Adrenal gland (tissue), 12 donors: ENCODE results near the gene SERINC4. TPM values are rescaled to one million over a fixed set of nuclear protein-coding genes. Genes with fewer than 3 reads are reported as not detected.
A peak's percentile ranks its signal among the peaks of the same experiment; 100 is the strongest.

Experiments
- DNase-seq, 7 donors: peaks; one replicate each; pipeline ENCODE4 v3.0.0-alpha.2; 2019 to 2020
- H3K27ac ChIP-seq, 5 donors: fragments of 200-600 bp; sonication (generic) in 4 of 5; 1 replicate in 3 of 5; 2 replicates in 2 of 5; pipeline versions ENCODE4 v1.5.1 to v1.8.0; 2016 to 2020; ENCODE audit warnings: mild to moderate bottlenecking in 1 of 5
- H3K27me3 ChIP-seq: fragments of 200-600 bp; 2 replicates; pipeline ENCODE4 v1.8.0; 2021
- H3K36me3 ChIP-seq, 2 donors: fragments of 200-600 bp; replicated peaks in 1 of 2; 1 replicate in 1 of 2; 2 replicates in 1 of 2; pipeline versions ENCODE4 v1.5.1 to v1.8.0; 2018 to 2022
- H3K4me1 ChIP-seq, 2 donors: fragments of 200-600 bp; replicated peaks in 1 of 2; 1 replicate in 1 of 2; 2 replicates in 1 of 2; pipeline versions ENCODE4 v1.5.1 to v1.8.0; 2018 to 2021
- H3K4me3 ChIP-seq, 4 donors: fragments of 200-600 bp; sonication (generic) in 3 of 4; one replicate each; pipeline ENCODE4 v1.5.1; 2016 to 2018
- H3K9me3 ChIP-seq, 3 donors: fragments of 200-600 bp; sonication (generic) in 1 of 3; replicated peaks in 1 of 3; 1 replicate in 2 of 3; 2 replicates in 1 of 3; pipeline versions ENCODE4 v1.5.1 to v1.8.0; 2016 to 2021
- POLR2A ChIP-seq, 2 donors: fragments of 450-650 bp; IDR thresholded peaks; one replicate each; pipeline ENCODE4 v1.6.1; 2017; ENCODE audit warnings: antibody characterized with exemption in 2 of 2, mild to moderate bottlenecking in 2 of 2, moderate library complexity in 1 of 2
- WGBS, 4 donors: extraction: QIAGEN DNeasy Blood & Tissue Kit in 2 of 4; methylation state at CpG; one replicate each; pipeline versions ENCODE4 v1.1.5 to v1.1.7; 2013 to 2017; 5-methylcytosine and 5-hydroxymethylcytosine counted together
- intact Hi-C, 2 donors: fragments of 100-400 bp; cut with DNase I; formaldehyde crosslinking; loops; one replicate each; pipeline versions ENCODE4 v1.14.1 to v1.15.0; 2022 to 2023
- polyA plus RNA-seq, 3 donors: library from polyadenylated mRNA; stranded (reverse); fragments of 200-250 nt in 2 of 3; fragments of 350-450 nt in 1 of 3; fragmentation: Illumina TruSeq in 1 of 3; extraction: RNeasy Lipid Tissue Mini Kit (QIAGEN cat#74804) in 1 of 3; gene quantifications; one replicate each; pipeline ENCODE4 v1.2.3, GENCODE V29; 2013 to 2014
- total RNA-seq, 9 donors: library from RNA; depleted of rRNA in 4 of 9; stranded (reverse); fragments of >200 nt in 4 of 9; fragments of 120-200 nt in 1 of 9; fragmentation: NEBNext Ultra II Directional in 1 of 9; extraction: Animal tissue kit (Norgen Biotek cat#: 25700) in 1 of 9; gene quantifications; one replicate each; pipeline versions ENCODE4 v1.1.0 to v1.2.4, GENCODE V29; 2013 to 2023
- TF ChIP-seq, protein P1 (sequence below), 6 experiments: fragments of 450-650 bp in 4 of 6; fragments of 200-600 bp in 2 of 6; sonication (generic) in 1 of 6; IDR thresholded peaks; 1 replicate in 5 of 6; 2 replicates in 1 of 6; pipeline versions ENCODE4 v1.5.1 to v1.8.0; 2016 to 2021; ENCODE audit warnings: antibody characterized with exemption in 6 of 6, mild to moderate bottlenecking in 2 of 6, moderate library complexity in 1 of 6
- donor health status: healthy with polysubstance abuse.
- donor health status: Bipolar disorder and iron deficiency.
- donor health status: DM: yes; HTN: yes; CAD: no.
- donor health status: DM: no; HTN: no; CAD: no.
- donor health status: DM: no; HTN: no; CAD: no.
- donor health status: DM: yes; HTN: yes; CAD: no.

The SERINC4 gene
- total and polyA plus RNA-seq, 12 donors = 0.18 to 0.48 (median 0.26) TPM; not detected in 8

DNA sequence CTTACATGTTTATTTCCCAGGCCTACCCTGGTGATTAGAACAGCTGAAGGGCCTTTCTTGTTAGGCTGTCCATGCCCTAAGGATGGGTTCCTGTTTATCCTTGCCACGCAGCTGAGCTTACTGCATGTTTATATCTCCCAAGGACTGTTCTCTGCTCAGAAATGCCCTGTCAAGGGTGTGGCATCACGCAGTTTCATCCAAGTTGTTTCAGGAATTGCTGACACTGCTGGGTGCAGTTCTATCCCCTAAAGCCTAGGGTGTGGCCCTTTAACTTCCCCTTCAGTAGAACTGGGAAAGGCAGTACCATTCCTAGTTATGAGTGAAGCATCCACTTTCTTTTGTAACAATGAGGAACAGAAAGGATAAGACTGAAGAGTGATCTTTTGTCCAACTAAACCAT lies 28.2 kb downstream of the SERINC4 start:
- intact Hi-C loops = no loop called here
- Histone ChIP-seq H3K27ac (no peak overlapping the region), H3K4me1 (peaks cover 0 to 12% of the 10 kb centered on the region in 2 donors), H3K9me3 (no peaks in the 10 kb centered on the region), H3K36me3 (peaks cover 0 to 73% of the 10 kb centered on the region in 2 donors), H3K27me3 (no peaks in the 10 kb centered on the region), H3K4me3 (no peak overlapping the region)
- peak in 2 of 7 donors; percentile 17 to 49 for DNase-seq
- WGBS, 4 donors = 59 to 78% (median 64%) methylated on average over 2 of the region's 2 CpGs
- TF ChIP-seq POLR2A (IDR thresholded peaks at IDR 0.05) = no peak
- TF ChIP-seq, protein P1, sequence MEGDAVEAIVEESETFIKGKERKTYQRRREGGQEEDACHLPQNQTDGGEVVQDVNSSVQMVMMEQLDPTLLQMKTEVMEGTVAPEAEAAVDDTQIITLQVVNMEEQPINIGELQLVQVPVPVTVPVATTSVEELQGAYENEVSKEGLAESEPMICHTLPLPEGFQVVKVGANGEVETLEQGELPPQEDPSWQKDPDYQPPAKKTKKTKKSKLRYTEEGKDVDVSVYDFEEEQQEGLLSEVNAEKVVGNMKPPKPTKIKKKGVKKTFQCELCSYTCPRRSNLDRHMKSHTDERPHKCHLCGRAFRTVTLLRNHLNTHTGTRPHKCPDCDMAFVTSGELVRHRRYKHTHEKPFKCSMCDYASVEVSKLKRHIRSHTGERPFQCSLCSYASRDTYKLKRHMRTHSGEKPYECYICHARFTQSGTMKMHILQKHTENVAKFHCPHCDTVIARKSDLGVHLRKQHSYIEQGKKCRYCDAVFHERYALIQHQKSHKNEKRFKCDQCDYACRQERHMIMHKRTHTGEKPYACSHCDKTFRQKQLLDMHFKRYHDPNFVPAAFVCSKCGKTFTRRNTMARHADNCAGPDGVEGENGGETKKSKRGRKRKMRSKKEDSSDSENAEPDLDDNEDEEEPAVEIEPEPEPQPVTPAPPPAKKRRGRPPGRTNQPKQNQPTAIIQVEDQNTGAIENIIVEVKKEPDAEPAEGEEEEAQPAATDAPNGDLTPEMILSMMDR (IDR thresholded peaks at IDR 0.05) = no peak

DNA sequence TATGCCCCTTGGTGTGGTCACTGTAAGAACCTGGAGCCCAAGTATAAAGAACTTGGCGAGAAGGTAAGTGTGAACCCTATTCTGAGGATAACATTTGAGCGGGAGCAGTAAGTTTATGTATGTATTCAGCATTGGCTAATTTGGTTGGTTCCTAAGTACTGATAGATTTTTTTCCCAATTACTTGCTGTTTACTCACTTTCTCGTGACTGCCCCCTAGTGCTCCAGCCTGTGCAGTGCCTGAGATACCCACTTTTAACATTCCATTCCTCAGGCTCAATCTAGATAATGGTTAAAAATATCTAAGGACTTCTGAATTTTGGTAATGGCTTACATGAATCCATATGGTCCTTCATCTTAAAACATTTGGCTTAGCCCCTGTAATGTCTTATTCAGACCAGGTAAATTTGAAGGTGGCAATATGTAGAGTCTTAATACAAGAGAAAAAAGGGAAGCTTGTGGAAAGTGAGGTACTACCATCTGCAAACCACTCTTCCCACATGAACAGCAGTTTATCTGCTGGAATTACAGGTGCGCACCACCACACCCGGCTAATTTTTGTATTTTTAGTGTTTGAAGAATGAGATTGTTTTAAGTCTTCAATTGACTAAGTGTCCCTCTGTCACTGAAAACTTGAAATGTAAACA lies 30.3 kb downstream of the SERINC4 start:
- Histone ChIP-seq H3K27me3 (no peaks in the 10 kb centered on the region), H3K27ac (peak overlapping the region in 1 of 5 donors; percentile 43), H3K9me3 (no peaks in the 10 kb centered on the region), H3K36me3 (peaks cover 0 to 94% of the 10 kb centered on the region in 2 donors), H3K4me1 (peaks cover 0 to 6% of the 10 kb centered on the region in 2 donors), H3K4me3 (no peak overlapping the region)
- TF ChIP-seq, protein P1 (IDR thresholded peaks at IDR 0.05) = peak; percentile 61 to 79 (median 67)
- no peak for TF ChIP-seq POLR2A (IDR thresholded peaks at IDR 0.05)
- WGBS, 4 donors = 57 to 62% (median 59%) methylated on average over 5 of the region's 5 CpGs
- intact Hi-C loops = no loop called here
- peak; percentile 53 to 89 (median 75) for DNase-seq

DNA sequence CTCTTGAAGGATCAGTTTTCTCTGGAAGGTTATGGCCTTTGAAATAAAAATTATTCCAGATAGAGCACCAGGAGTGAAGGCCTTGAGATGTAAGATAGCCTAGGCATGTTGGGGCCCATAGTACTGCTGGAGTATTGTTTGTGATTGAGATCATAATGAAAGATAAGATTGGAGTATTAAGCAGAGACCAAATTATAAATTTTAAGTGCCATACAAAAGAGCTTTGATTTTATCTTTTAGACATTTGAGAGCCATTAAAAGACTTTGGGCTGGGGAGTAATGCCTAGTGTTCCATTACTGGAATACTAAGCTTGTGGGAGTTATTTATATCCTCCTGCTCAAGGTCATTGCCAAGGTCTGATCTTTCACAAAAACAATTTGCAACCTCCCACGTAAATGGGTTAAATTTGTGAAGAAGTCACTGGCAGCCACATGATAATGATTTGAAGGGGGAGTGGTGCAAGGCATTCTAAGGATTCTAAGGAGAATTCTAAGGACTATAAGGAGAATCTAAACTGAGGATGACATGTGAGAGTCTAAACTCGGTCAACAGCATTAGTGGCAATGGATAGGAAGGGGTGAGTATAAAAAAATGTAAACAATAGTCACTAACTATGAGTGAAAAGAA lies 36.1 kb downstream of the SERINC4 start:
- intact Hi-C loops = no loop called here
- WGBS, 4 donors = 45 to 52% (median 48%) methylated on average over 2 of the region's 2 CpGs

DNA sequence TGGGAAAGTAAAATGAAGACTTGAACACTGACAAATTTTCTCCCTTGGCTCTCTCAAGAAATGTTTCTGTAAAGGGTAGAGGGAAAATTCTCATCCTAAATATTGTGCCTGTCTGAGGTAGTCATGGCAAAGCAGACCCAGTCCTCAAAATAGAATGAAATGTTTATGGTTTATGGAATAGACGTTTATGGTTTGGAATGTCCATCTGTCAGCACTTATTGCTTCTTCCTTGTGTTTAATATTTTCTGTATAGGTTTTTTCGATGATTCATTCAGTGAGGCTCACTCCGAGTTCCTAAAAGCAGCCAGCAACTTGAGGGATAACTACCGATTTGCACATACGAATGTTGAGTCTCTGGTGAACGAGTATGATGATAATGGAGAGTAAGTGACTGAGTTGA lies 37.2 kb downstream of the SERINC4 start:
- intact Hi-C loops = no loop called here
- Histone ChIP-seq H3K27ac (peak overlapping the region in 1 of 5 donors; percentile 33), H3K9me3 (no peaks in the 10 kb centered on the region), H3K4me3 (no peak overlapping the region), H3K27me3 (no peaks in the 10 kb centered on the region), H3K36me3 (peaks cover 0 to 99% of the 10 kb centered on the region in 2 donors), H3K4me1 (peaks cover 6 to 16% of the 10 kb centered on the region in 2 donors)
- TF ChIP-seq, protein P1 (IDR thresholded peaks at IDR 0.05) = no peak
- no peak for TF ChIP-seq POLR2A (IDR thresholded peaks at IDR 0.05)
- whole genome bisulfite sequencing, 4 donors = 83 to 90% (median 85%) methylated on average over 6 of the region's 6 CpGs
- DNase-seq = no peak

More for the DNA sequence above, 36.1 kb downstream of the SERINC4 start:
- H3K27me3 ChIP-seq = no peaks in the 10 kb centered on the region
- no peaks in the 10 kb centered on the region for H3K9me3 ChIP-seq
- H3K4me1 ChIP-seq = peaks cover 6 to 16% of the 10 kb centered on the region in 2 donors
- H3K4me3 ChIP-seq = no peak overlapping the region
- H3K36me3 ChIP-seq = peaks cover 0 to 99% of the 10 kb centered on the region in 2 donors
- no peak for TF ChIP-seq POLR2A (IDR thresholded peaks at IDR 0.05)
- TF ChIP-seq, protein P1 (IDR thresholded peaks at IDR 0.05) = no peak
- peak overlapping the region in 2 of 5 donors; percentile 33 to 43 for H3K27ac ChIP-seq
- peak in 2 of 7 donors; percentile 16 to 17 for DNase-seq
